HG03139 (cell line): ENCODE data around the gene LCLAT1.
A peak's percentile ranks its signal among the peaks of the same experiment; 100 is the strongest.

ENCODE experiments used
- ATAC-seq: cut with Tn5 transposase; IDR thresholded peaks from one replicate; pipeline ENCODE4 v1.9.1; 2021; ENCODE audit not compliant: unreplicated experiment

Gene LCLAT1

GRCh38 chr2:30447149-30448045 lies at the start of gene LCLAT1:
Gene LCLAT1 (plus strand): TSS chr2:30447246. CDS start chr2:30525591, 78,345 bp downstream.
- peak; percentile 96 for ATAC-seq

- no peak for ATAC-seq
Observed at GRCh38 chr2:30398084-30398873, 48.8 kb upstream of the LCLAT1 start.

- no peak for ATAC-seq
Observed at GRCh38 chr2:30400151-30400954, 46.7 kb upstream of the LCLAT1 start.

- ATAC-seq = no peak
Observed at GRCh38 chr2:30402441-30403182, 44.4 kb upstream of the LCLAT1 start.

GRCh38 chr2:30403592-30404312 lies 43.3 kb upstream of the LCLAT1 start:
- no peak for ATAC-seq

- ATAC-seq = no peak
Observed at GRCh38 chr2:30404319-30405259, 42.5 kb upstream of the LCLAT1 start.

- no peak for ATAC-seq
Observed at GRCh38 chr2:30405260-30405605, 41.8 kb upstream of the LCLAT1 start.

GRCh38 chr2:30406853-30407252 lies 40.2 kb upstream of the LCLAT1 start:
- ATAC-seq = no peak

- ATAC-seq = no peak
Observed at GRCh38 chr2:30408961-30409387, 38.1 kb upstream of the LCLAT1 start.

GRCh38 chr2:30410217-30410616 lies 36.8 kb upstream of the LCLAT1 start:
- no peak for ATAC-seq

- no peak for ATAC-seq
Observed at GRCh38 chr2:30412047-30412683, 34.9 kb upstream of the LCLAT1 start.

GRCh38 chr2:30412684-30413570 lies 34.1 kb upstream of the LCLAT1 start:
- ATAC-seq = no peak

- ATAC-seq = no peak
Observed at GRCh38 chr2:30414961-30415360, 32.1 kb upstream of the LCLAT1 start.

- ATAC-seq = no peak
Observed at GRCh38 chr2:30417253-30417652, 29.8 kb upstream of the LCLAT1 start.

- no peak for ATAC-seq
Observed at GRCh38 chr2:30421026-30421603, 25.9 kb upstream of the LCLAT1 start.

GRCh38 chr2:30421604-30422443 lies 25.2 kb upstream of the LCLAT1 start:
- ATAC-seq = no peak
